HG02973 (cell line): ENCODE results near the gene CLMN.
"Not testable (repeated sequence)": the region's sequence is repeated elsewhere in the genome, so short reads cannot be mapped to it uniquely, and the experiment has no call there.

Experiments used
- ATAC-seq: cut with Tn5 transposase; IDR thresholded peaks from one replicate; pipeline ENCODE4 v1.9.1; 2021; ENCODE audit warnings: moderate library complexity; ENCODE audit not compliant: unreplicated experiment

CLMN gene

DNA sequence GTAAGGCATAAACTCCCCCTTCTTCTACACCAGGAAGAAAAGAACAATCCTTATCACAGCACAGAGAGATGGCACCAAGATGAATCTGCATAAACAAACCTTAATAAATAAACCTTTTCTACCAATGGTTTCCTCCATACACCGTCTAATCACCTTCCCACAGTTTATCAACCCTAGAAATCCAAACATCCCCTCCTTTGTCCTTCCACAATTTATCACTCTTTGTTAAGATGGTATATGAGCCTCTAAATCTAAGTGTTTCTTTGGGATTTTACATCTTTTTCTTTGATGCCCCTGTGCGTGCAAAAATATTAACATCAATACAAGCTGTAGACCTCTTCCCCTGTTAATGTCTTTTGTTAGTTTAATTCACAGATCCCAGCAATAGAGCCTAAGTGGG lies 174.9 kb downstream of the CLMN start:
- no peak for ATAC-seq

DNA sequence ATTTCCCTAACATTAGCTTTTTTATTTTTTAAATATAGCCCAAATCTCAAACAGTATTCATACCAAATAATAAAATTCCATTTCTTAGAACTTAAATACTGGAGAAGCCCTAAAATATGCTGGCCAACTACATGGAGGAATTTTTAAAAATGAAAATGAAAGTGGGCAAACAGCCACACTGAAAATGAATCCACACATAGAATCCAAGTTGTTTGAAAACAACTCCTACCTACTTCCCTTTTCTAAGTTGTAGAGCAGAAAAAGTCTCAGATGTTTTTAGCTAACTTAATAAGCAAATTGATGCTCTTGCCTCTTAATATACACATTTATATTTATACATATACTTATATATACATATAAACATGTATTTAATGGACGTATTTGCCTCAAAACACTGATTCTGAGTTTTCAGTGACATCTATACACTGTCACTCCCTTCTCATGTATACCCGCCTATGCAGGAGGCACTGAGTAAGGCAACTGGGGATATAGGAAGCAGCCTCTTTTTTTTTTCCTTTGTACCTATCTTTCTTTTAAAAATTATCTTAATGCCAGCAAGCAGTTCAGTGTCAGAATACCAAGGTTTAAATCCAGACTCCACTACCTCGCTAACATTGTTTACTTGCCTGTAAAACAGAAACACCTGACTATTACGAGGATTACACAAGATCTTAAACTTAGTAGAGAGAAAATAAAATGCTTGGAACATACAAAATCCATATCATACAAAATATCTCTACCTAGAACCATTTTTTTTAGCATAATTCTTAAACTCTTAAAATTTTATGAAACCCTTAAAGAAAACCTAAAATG lies 175.7 kb downstream of the CLMN start:
- no peak for ATAC-seq

DNA sequence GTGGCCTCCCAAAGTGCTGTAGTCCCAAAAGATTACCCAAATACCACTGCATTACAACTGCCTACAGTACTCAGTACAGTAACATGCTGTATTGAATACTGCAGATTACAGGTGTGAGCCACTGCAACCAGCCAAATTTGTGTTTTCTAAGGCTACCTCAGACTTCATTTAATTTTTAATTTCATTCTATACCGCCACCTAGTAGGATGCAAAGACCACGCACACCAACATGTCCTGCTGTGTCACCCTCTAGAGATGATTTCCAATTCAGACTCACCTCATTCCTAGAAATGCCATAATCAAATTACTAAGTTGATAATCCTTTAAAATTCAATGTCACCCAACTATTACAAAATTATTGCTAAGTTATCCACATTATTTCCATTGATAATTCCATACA lies 177.5 kb downstream of the CLMN start:
- ATAC-seq = no peak

DNA sequence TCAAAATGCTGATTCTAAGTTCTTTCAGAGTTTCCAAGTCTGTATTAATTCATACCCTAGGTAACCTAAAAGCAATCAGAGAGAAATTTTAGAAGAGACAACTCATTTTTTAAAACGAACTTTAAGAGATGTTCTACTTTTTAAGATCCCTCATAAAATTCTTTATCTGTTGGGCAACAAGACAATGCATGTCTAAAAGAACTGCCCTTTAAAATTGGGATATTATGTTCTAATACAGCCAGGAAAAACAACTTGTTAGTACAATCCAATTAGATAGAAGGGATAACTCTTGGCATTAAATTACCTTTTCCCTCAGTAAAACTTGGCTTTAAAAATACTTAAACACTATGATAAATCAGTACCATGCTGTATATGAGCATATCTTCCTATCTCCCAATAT lies 178.0 kb downstream of the CLMN start:
- no peak for ATAC-seq

DNA sequence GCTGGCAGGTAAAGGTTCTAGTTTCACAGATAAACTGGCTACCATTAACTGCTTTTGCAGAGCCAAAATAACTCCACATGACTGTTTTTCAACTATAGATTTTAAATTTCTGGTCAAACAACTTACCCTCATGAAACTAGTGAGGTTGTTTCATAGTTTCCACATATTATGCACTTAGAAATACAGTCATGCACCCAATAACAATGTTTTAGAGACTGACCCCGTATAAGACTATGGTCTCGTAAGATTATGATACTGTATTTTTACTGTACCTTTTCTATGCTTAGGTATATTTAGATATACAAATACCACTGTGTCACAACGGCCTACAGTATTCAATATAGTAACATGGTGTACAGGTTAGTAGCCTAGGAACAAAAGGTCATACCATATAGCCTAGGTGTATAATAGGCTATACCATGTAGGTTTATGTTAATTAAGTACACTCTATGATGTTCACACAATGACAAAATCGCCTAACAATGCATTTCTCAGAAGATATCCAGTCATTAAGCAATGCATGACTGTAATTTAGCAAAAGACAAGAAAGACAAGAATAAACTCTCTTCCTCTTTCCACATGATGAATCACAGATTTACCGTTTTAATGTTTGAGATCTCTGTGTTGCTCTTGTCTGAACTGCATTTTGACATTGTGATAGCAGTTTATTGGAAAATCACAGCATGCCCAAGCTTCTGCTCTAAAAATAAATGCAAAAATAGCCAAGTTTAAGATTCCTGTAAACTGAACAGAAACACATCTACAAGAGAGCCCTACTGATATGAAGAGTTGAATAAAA lies 179.4 kb downstream of the CLMN start:
- ATAC-seq = no peak

DNA sequence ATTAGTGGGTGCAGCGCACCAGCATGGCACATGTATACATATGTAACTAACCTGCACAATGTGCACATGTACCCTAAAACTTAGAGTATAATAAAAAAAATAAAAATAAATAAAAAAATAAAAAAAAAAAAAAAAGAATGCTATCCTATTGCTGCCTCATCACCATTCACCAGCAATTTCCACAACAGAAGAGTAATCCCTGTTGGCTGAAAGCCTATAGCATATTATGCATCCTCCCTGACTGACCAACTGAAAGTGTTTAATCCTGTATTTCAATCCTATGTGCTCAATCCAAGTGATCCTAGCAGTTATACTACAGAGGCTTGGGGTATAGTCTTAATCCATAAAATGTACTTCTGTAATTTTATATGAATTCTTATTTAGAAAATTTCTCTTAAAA lies 180.8 kb downstream of the CLMN start:
- ATAC-seq = no peak

DNA sequence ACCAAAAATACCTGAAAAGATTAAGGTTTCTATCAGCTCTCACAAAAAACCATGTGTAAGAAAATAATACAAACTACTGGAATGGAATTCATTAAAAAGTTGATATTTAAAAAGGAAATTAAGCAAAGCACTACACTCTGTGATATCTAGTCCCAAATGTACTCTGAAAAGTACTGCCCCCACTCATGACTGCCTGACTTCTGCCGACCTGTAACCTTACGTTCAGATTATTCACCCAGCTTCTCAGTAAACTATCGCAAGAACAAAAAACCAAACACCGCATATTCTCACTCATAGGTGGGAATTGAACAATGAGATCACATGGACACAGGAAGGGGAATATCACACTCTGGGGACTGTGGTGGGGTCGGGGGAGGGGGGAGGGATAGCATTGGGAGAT lies 181.3 kb downstream of the CLMN start:
- not testable (repeated sequence) for ATAC-seq

DNA sequence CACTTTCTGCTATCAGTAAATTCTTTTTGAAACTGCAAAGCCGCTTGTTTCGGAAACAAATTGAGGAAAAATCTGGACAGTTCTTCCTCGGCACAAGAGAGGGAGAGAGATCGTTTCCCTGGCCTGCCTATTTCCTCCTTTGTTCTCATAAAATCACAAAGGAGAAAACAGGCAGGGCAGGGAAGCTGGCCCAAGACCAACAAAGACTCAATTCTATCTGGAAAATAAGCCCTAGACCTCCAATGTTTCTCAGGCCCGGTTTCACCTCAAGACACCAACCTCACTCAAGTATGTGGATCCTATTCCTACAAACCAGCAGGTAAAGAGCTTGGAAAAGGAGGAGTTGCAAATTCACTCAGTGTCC lies 181.9 kb downstream of the CLMN start:
- ATAC-seq = no peak

DNA sequence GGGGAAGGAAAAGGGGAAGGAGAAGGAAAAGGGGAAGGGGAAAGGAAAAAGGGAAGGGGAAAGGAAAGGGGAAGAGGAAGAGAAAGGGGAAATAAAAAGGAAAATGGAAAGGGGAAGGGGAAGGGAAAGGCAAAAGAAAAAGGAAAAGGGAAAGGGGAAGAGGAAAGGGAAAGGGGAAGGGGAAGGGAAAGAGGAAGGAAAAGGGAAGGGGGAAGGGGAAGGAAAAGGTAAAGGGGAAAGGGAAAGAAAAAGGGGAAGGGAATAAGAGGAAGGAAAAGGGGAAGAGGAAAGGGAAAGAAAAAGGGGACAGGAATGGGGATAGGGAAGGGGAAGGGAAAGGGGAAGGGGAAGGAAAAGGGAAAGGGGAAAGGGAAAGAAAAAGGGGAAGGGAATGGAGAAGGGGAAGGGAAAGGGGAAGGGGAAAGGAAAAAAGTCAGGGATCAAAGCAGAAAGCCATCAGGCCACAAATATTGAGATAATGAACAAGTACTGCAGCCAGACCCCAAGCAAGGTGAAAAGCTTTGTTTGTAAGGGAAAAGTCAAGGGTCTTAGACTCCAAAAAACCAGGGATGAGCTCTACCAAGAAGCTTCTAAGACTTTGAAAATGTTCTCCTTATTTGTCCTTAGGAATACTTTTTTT lies 182.4 kb downstream of the CLMN start:
- ATAC-seq = no peak

DNA sequence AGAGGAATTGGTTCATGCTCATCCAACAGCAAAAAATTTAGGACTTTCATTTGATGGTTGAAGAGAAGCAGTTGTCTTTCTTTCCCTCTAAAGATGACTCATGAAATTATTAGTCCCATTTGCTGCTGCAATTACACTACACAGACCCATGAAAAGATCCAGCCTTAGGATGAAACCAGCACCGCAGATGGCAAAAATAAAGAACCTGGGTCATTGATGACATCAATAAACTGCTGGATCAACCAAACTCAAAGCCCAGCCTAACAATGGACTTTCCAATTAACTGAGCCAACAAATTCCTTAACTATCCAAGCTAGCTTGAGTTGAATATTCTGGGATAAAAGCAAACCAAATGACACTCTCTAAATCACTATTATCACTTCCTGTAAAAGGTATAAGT lies 183.1 kb downstream of the CLMN start:
- ATAC-seq = no peak

DNA sequence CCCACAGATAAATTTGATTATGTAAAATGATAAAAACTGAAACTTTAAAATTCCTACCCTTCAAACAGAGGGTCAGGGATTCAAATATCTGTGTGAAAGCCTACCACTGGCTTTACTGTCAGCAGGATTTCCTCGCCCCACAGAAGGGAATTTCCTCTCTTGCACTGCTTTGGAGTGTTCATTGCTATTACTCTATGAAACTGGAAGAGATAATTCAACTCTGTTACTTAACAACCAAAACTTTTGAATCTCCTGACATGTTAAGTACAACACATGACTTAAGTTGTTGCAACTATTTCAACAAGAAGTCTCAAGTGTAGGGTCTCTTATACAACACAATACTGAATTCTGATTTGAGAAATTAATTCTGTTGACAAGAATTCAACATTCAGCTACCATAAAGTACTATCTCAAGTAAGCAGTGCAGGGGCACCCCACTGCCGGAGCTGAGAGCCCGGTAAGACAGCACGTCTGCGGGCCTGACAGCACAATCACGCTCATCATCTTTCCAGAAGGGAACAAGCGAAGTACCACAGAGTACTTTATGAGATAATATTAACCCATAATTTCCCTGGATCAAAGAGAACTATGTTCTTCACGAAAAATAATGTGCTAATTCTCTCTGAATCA lies 185.3 kb downstream of the CLMN start:
- ATAC-seq = no peak

DNA sequence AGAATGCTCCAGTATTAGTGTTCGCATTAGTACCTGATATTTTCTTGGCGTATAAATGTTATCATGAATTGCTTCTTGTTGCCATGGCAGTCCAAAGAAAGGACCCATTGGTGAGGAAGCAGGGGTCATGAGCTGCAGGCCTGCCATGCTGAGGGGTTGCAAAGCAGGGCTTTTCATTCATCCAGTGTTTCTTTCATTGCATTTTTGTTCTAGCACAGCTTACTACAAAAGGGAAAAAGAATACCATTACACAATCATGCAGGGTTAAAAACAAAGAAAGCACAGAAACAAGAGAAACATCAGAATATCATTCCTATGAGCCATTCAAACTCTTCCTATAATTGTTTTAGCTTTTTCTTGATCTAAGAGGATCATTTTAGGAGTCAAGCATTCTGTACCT lies 186.4 kb downstream of the CLMN start:
- ATAC-seq = no peak

DNA sequence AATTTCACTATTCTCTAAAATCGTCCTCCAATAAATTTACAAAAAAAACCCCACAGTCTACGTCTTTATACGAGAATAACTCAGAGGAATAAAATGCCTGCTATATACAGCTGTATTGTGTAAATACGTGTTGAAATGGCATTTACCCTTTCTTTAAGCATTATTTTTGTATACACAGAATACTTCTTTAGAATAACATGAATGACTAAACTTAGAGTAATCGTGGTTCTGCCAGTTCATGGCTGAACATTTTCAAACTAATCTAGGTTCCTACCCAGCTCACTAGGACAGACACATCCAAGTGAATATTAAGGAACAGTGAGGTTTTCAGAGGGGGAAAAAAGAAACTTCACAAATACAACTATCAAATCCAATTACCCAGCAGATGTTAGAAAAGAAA lies 186.9 kb downstream of the CLMN start:
- no peak for ATAC-seq
